K562 (cell line): ENCODE results near the gene FAM89B. TPM values are rescaled to one million over a fixed set of nuclear protein-coding genes. Genes with fewer than 3 reads are reported as not detected.
A peak's percentile ranks its signal among the peaks of the same experiment; 100 is the strongest.

Experiments used
- C11orf30 ChIP-seq: fragments of 450-650 bp; IDR thresholded peaks from 2 replicates; pipeline ENCODE4 v1.6.1; 2016; ENCODE audit warnings: low read depth, mild to moderate bottlenecking
- CEBPB ChIP-seq: fragments of 450-650 bp; IDR thresholded peaks from 2 replicates; pipeline ENCODE4 v1.6.1; 2016; ENCODE audit warnings: missing genetic modification characterization, missing compliant biosample characterization
- CREB3L1 ChIP-seq: fragments of 450-650 bp; IDR thresholded peaks from 2 replicates; pipeline ENCODE4 v1.6.1; 2014; ENCODE audit warnings: low read depth, mild to moderate bottlenecking, moderate library complexity, borderline replicate concordance
- ELF2 ChIP-seq: fragments of 250-450 bp; sonication (Bioruptor Pico); IDR thresholded peaks from 2 replicates; pipeline ENCODE4 v1.5.0; 2021; ENCODE audit warnings: mild to moderate bottlenecking
- FOXA1 ChIP-seq: fragments of 450-650 bp; IDR thresholded peaks from 2 replicates; pipeline ENCODE4 v1.6.1; 2016; ENCODE audit warnings: mild to moderate bottlenecking, borderline replicate concordance
- HCFC1 ChIP-seq: IDR thresholded peaks from 2 replicates; pipeline ENCODE4 v1.6.1; 2012; ENCODE audit warnings: low read depth, low read length, improper control_type of control experiment
- ID3 ChIP-seq, 2 experiments: fragments of 250-450 bp in 1 of 2; fragments of 450-650 bp in 1 of 2; sonication (Bioruptor Pico) in 1 of 2; IDR thresholded peaks; 2 replicates each; pipeline versions ENCODE4 v1.6.1 to v1.8.0; 2016 to 2021; ENCODE audit warnings: mild to moderate bottlenecking in 2 of 2, moderate library complexity in 2 of 2, missing compliant biosample characterization in 1 of 2, missing genetic modification characterization in 1 of 2
- MLX ChIP-seq, 2 experiments: fragments of 450-650 bp in 1 of 2; sonication (generic) in 1 of 2; formaldehyde crosslinking; conservative IDR thresholded peaks; 2 replicates each; pipeline versions ENCODE4 v1.4.0 to v1.8.1; 2020 to 2022; ENCODE audit warnings: mild to moderate bottlenecking in 1 of 2, missing genetic modification reagents in 1 of 2
- NEUROD1 ChIP-seq: fragments of 150-350 bp; IDR thresholded peaks from 2 replicates; pipeline ENCODE4 v1.6.1; 2014; ENCODE audit warnings: borderline replicate concordance, low read length, low read depth; ENCODE audit not compliant: partially characterized antibody
- NFRKB ChIP-seq: fragments of 450-650 bp; IDR thresholded peaks from 2 replicates; pipeline ENCODE4 v1.6.1; 2016; ENCODE audit warnings: low read depth
- RB1 ChIP-seq: fragments of 450-650 bp; IDR thresholded peaks from 2 replicates; pipeline ENCODE4 v1.6.1; 2017; ENCODE audit warnings: low read depth, mild to moderate bottlenecking
- RBM25 ChIP-seq: fragments of 200-400 bp; formaldehyde crosslinking; IDR thresholded peaks from 2 replicates; pipeline ENCODE4 v1.6.1; 2018; ENCODE audit warnings: low read length, low read depth, moderate library complexity; ENCODE audit not compliant: severe bottlenecking
- RNF2 ChIP-seq: sonication (generic); IDR thresholded peaks from 2 replicates; pipeline ENCODE4 v1.6.1; 2016
- SMAD3 ChIP-seq: fragments of 450-650 bp; formaldehyde crosslinking; conservative IDR thresholded peaks from 2 replicates; pipeline ENCODE4 v1.4.0; 2020; ENCODE audit warnings: mild to moderate bottlenecking
- SNRNP70 ChIP-seq: fragments of 200-400 bp; formaldehyde crosslinking; optimal IDR thresholded peaks from 2 replicates; pipeline ENCODE3; 2017; ENCODE audit warnings: low read depth, low read length
- TFAP4 ChIP-seq: sonication (generic); formaldehyde crosslinking; IDR thresholded peaks from 2 replicates; pipeline ENCODE4 v1.8.0; 2022; ENCODE audit warnings: missing genetic modification reagents, mild to moderate bottlenecking, moderate library complexity, borderline replicate concordance
- YBX1 ChIP-seq: fragments of 450-650 bp; IDR thresholded peaks from 2 replicates; pipeline ENCODE4 v1.7.1; 2016; ENCODE audit warnings: mild to moderate bottlenecking
- ZFP91 ChIP-seq: sonication (generic); formaldehyde crosslinking; IDR thresholded peaks from 2 replicates; pipeline ENCODE4 v1.8.0; 2022; ENCODE audit warnings: mild to moderate bottlenecking, missing genetic modification reagents
- ZFX ChIP-seq: sonication (generic); formaldehyde crosslinking; IDR thresholded peaks from 2 replicates; pipeline ENCODE4 v1.8.0; 2022; ENCODE audit warnings: mild to moderate bottlenecking, missing genetic modification reagents, moderate library complexity
- ZNF197 ChIP-seq: fragments of 200-800 bp; sonication (Bioruptor generic); IDR thresholded peaks from 2 replicates; pipeline ENCODE4 v1.6.1; 2016; ENCODE audit warnings: low read depth, missing genetic modification characterization, missing compliant biosample characterization
- ZNF24 ChIP-seq: fragments of 450-650 bp; IDR thresholded peaks from 2 replicates; pipeline ENCODE4 v1.6.1; 2016
- ZNF436 ChIP-seq: fragments of 250-450, 450-650 bp; sonication (Bioruptor Pico); formaldehyde crosslinking; IDR thresholded peaks from 2 replicates; pipeline ENCODE4 v1.7.0; 2020; ENCODE audit warnings: mild to moderate bottlenecking
- ZSCAN29 ChIP-seq: fragments of 450-650 bp; IDR thresholded peaks from 2 replicates; pipeline ENCODE4 v1.6.1; 2017
- polyA plus RNA-seq, 8 experiments: library from polyadenylated mRNA; depleted of rRNA in 4 of 8; stranded (reverse) in 5 of 8; unstranded in 3 of 8; fragments of >200 nt; fragmentation: Nextera tagmentation in 2 of 8; fragmentation: Illumina TruSeq in 1 of 8; extraction: Ambion mirVana in 2 of 8; extraction: Trizol in 1 of 8; gene quantifications; 2 replicates each; pipeline versions ENCODE4 v1.2.1 to v1.2.3, GENCODE V29; 2011 to 2014; ENCODE audit warnings: inconsistent platforms in 1 of 8, missing spikeins in 1 of 8
- total RNA-seq, 7 experiments: library from RNA; depleted of rRNA in 6 of 7; stranded (reverse); fragments of >200 nt in 6 of 7; fragmentation: Illumina TruSeq in 2 of 7; extraction: Trizol in 2 of 7; gene quantifications; 2 replicates each; pipeline versions ENCODE4 v1.2.1 to v1.2.3, GENCODE V29; 2011 to 2021; ENCODE audit warnings: low replicate concordance in 1 of 7

The FAM89B gene
- total and polyA plus RNA-seq, 9 of the 15 experiments (the other 6 are each of a cell fraction or from before 2014, with no cell fraction given), result 0.32 to 27.6 (median 11.9) TPM

- TF ChIP-seq NEUROD1 (peak; percentile 55), TFAP4 (CRISPR knock-in tag) (peak; percentile 91), YBX1 (no peak), ZNF197 (CRISPR knock-in tag) (no peak), ZNF24 (no peak), SMAD3 (CRISPR knock-in tag) (no peak), ZSCAN29 (no peak), RBM25 (no peak), ZNF436 (CRISPR knock-in tag) (no peak), ELF2 (CRISPR knock-in tag) (peak; percentile 77), RNF2 (peak; percentile 78; the same call in 1 of the 2 replicates), FOXA1 (no peak), CREB3L1 (peak; percentile 71; the same call in 1 of the 2 replicates), MLX (CRISPR knock-in tag; conservative IDR thresholded peaks at IDR 0.05) (no peak), ZFX (CRISPR knock-in tag) (peak; percentile 84), C11orf30 (peak; percentile 100), ID3 (CRISPR knock-in tag; IDR thresholded peaks at IDR 0.05) (no peak), ID3 (tag; IDR thresholded peaks at IDR 0.05) (peak; percentile 55; the same call in 1 of the 2 replicates), SNRNP70 (no peak), ZFP91 (CRISPR knock-in tag) (peak; percentile 53; the same call in 1 of the 2 replicates), CEBPB (no peak), HCFC1 (peak; percentile 94), NFRKB (peak; percentile 28; the same call in 1 of the 2 replicates), RB1 (peak; percentile 36; the same call in 1 of the 2 replicates)
Measured at GRCh38 chr11:65569973-65570918, 2.1 kb upstream of the FAM89B start, which contains the start of gene ZNRD2 (continued).
